Subcutaneous adipose tissue (tissue), 4 donors: ENCODE results near the gene JKAMP. TPM values are rescaled to one million over a fixed set of nuclear protein-coding genes. Genes with fewer than 3 reads are reported as not detected.

Source experiments
- CTCF ChIP-seq: fragments of 450-650 bp; IDR thresholded peaks from one replicate; pipeline ENCODE4 v1.5.1; 2016; ENCODE audit warnings: low read depth, mild to moderate bottlenecking, control low read depth, antibody characterized with exemption, moderate library complexity
- total RNA-seq, 4 donors: library from RNA; depleted of rRNA; stranded (reverse); fragments of >200 nt; gene quantifications; one replicate each; pipeline ENCODE4 v1.1.0, GENCODE V29; 2016

Gene JKAMP
- 10 to 100 TPM; 30.1 to 90.6 (median 66.8) TPM for total RNA-seq

- TF ChIP-seq CTCF, result no peak
These were observed at the start of gene JKAMP, which contains the start of gene L3HYPDH for GRCh38 chr14:59483819-59484638. Gene JKAMP, plus strand, starts transcription at chr14:59484517. Its CDS starts 73 bp downstream, at chr14:59484590. Gene L3HYPDH, minus strand, starts transcription at chr14:59484408. Its CDS starts 92 bp downstream, at chr14:59484316.

GRCh38 chr14:59435101-59435500 is 49.2 kb upstream of the JKAMP start:
- no peak for TF ChIP-seq CTCF

GRCh38 chr14:59435987-59436386 is 48.3 kb upstream of the JKAMP start:
- no peak for TF ChIP-seq CTCF

- TF ChIP-seq CTCF, result no peak
These were observed 46.1 kb upstream of the JKAMP start for GRCh38 chr14:59438195-59438647.

GRCh38 chr14:59439256-59439965 is 44.9 kb upstream of the JKAMP start:
- no peak for TF ChIP-seq CTCF

GRCh38 chr14:59450716-59451115 is 33.6 kb upstream of the JKAMP start:
- TF ChIP-seq CTCF, result no peak

GRCh38 chr14:59451849-59452248 is 32.5 kb upstream of the JKAMP start:
- TF ChIP-seq CTCF, result no peak
